H1 (cell line): Measurements from ENCODE around the gene ZCWPW2. TPM values are rescaled to one million over a fixed set of nuclear protein-coding genes. Genes with fewer than 3 reads are reported as not detected.

Experiments used
- CTCF ChIA-PET: fragments of 300-600 bp; sonication (Branson Sonifier 250); formaldehyde crosslinking; loops from one replicate; lab custom pipeline; 2021; ENCODE audit not compliant: partially characterized antibody; lab: Charles Lee
- POLR2A ChIA-PET: fragments of 300-600 bp; sonication (Branson Sonifier 250); formaldehyde crosslinking; loops from one replicate; lab custom pipeline; 2021; ENCODE audit warnings: inconsistent platforms; ENCODE audit not compliant: partially characterized antibody; lab: Charles Lee
- DNase-seq, 2 experiments: peaks; one replicate each; pipeline versions ENCODE4 v3.0.0 to v3.0.0-alpha.2; 2010 to 2022; ENCODE audit warnings: low spot score in 2 of 2, low read depth in 1 of 2, mixed read lengths in 1 of 2
- FAIRE-seq: peaks from 2 replicates; lab custom pipeline; 2011; peaks lifted over from hg19 to GRCh38; lab: Jason Lieb, UNC
- H2AFZ ChIP-seq: 2 replicates; pipeline ENCODE4 v1.8.1; 2012; ENCODE audit warnings: low read length, inconsistent platforms
- H2AK5ac ChIP-seq: 2 replicates; pipeline ENCODE4 v1.6.1; 2013; ENCODE audit warnings: low read depth, low read length
- H2BK120ac ChIP-seq: replicated peaks from 2 replicates; pipeline ENCODE3; 2013; ENCODE audit warnings: low read depth, low read length, inconsistent platforms
- H2BK12ac ChIP-seq: 2 replicates; pipeline ENCODE4 v1.6.1; 2013; ENCODE audit warnings: low read depth, low read length
- H2BK15ac ChIP-seq: 2 replicates; pipeline ENCODE4 v1.6.1; 2013; ENCODE audit warnings: low read length
- H2BK20ac ChIP-seq: 2 replicates; pipeline ENCODE4 v1.6.1; 2013; ENCODE audit warnings: low read length
- H2BK5ac ChIP-seq: 2 replicates; pipeline ENCODE4 v1.6.1; 2013; ENCODE audit warnings: low read depth, low read length
- H3K14ac ChIP-seq: 2 replicates; pipeline ENCODE4 v1.6.1; 2013; ENCODE audit warnings: inconsistent platforms; ENCODE audit not compliant: insufficient read length
- H3K18ac ChIP-seq: 2 replicates; pipeline ENCODE4 v1.6.1; 2013; ENCODE audit warnings: low read length; ENCODE audit errors: extremely low read depth
- H3K23ac ChIP-seq: 2 replicates; pipeline ENCODE4 v1.6.1; 2013; ENCODE audit warnings: inconsistent platforms; ENCODE audit not compliant: insufficient read length
- H3K23me2 ChIP-seq: 2 replicates; pipeline ENCODE4 v1.6.1; 2013; ENCODE audit warnings: low read depth, low read length
- H3K27ac ChIP-seq: 2 replicates; pipeline ENCODE4 v1.6.1; 2011; ENCODE audit warnings: low read depth, low read length, inconsistent platforms
- H3K27me3 ChIP-seq, 4 experiments: replicated peaks in 1 of 4; 1 replicate in 1 of 4; 2 replicates in 3 of 4; pipeline versions ENCODE4 v1.6.1 to v1.8.1; 2011 to 2013; ENCODE audit warnings: low read length in 3 of 4, mild to moderate bottlenecking in 3 of 4, inconsistent platforms in 2 of 4, mixed read lengths in 2 of 4, moderate library complexity in 1 of 4; ENCODE audit not compliant: control insufficient read depth in 3 of 4, insufficient read depth in 3 of 4; ENCODE audit errors: extremely low read depth in 1 of 4
- H3K36me3 ChIP-seq, 4 experiments: 2 replicates each; pipeline versions ENCODE4 v1.6.1 to v1.8.1; 2011 to 2013; ENCODE audit warnings: mild to moderate bottlenecking in 4 of 4, low read length in 3 of 4, moderate library complexity in 2 of 4, control low read depth in 1 of 4, inconsistent platforms in 1 of 4; ENCODE audit not compliant: insufficient read depth in 4 of 4, control insufficient read depth in 2 of 4
- H3K4ac ChIP-seq: replicated peaks from 2 replicates; pipeline ENCODE3; 2013; ENCODE audit warnings: low read length, low read depth, mixed read lengths, inconsistent platforms; ENCODE audit not compliant: insufficient read length
- H3K4me1 ChIP-seq, 4 experiments: replicated peaks in 1 of 4; 1 replicate in 1 of 4; 2 replicates in 3 of 4; pipeline versions ENCODE4 v1.6.1 to v1.8.1; 2011 to 2013; ENCODE audit warnings: low read length in 3 of 4, inconsistent platforms in 2 of 4, mixed read lengths in 1 of 4; ENCODE audit not compliant: insufficient read depth in 4 of 4, control insufficient read depth in 3 of 4
- H3K4me2 ChIP-seq, 2 experiments: 2 replicates each; pipeline versions ENCODE4 v1.6.1 to v1.8.1; 2011 to 2013; ENCODE audit warnings: low read depth in 2 of 2, low read length in 2 of 2, control low read depth in 1 of 2, inconsistent platforms in 1 of 2, mild to moderate bottlenecking in 1 of 2; ENCODE audit not compliant: insufficient read depth in 1 of 2
- H3K4me3 ChIP-seq, 4 experiments: fragments of 200-600, 300-600 bp in 1 of 4; sonication (generic), shearing (Covaris generic), sonication (Bioruptor Twin) in 1 of 4; 2 replicates each; pipeline versions ENCODE4 v1.5.1 to v1.8.1; 2011 to 2016; ENCODE audit warnings: low read length in 4 of 4, low read depth in 3 of 4, control low read depth in 2 of 4, inconsistent platforms in 2 of 4, mild to moderate bottlenecking in 2 of 4, mixed read lengths in 1 of 4, moderate library complexity in 1 of 4; ENCODE audit not compliant: insufficient read depth in 2 of 4; ENCODE audit errors: extremely low read depth in 1 of 4
- H3K56ac ChIP-seq: replicated peaks from 2 replicates; pipeline ENCODE3; 2013; ENCODE audit warnings: low read depth, mild to moderate bottlenecking, mixed read lengths, low read length, inconsistent platforms; ENCODE audit not compliant: insufficient read length
- H3K79me1 ChIP-seq: 2 replicates; pipeline ENCODE4 v1.6.1; 2013; ENCODE audit warnings: low read depth, low read length, control low read depth
- H3K79me2 ChIP-seq, 2 experiments: 2 replicates each; pipeline versions ENCODE4 v1.6.1 to v1.8.1; 2012 to 2013; ENCODE audit warnings: low read length in 2 of 2, mild to moderate bottlenecking in 2 of 2, inconsistent platforms in 1 of 2; ENCODE audit not compliant: insufficient read depth in 2 of 2, control insufficient read depth in 1 of 2
- H3K9ac ChIP-seq, 4 experiments: replicated peaks in 1 of 4; 1 replicate in 1 of 4; 2 replicates in 3 of 4; pipeline versions ENCODE4 v1.6.1 to v1.8.1; 2011 to 2013; ENCODE audit warnings: low read depth in 3 of 4, low read length in 3 of 4, control low read depth in 2 of 4, mild to moderate bottlenecking in 2 of 4, moderate library complexity in 2 of 4, inconsistent platforms in 1 of 4; ENCODE audit errors: extremely low read depth in 1 of 4
- H3K9me3 ChIP-seq, 2 experiments: 2 replicates each; pipeline versions ENCODE4 v1.6.1 to v1.8.1; 2012 to 2013; ENCODE audit warnings: mild to moderate bottlenecking in 2 of 2, moderate library complexity in 2 of 2, control low read depth in 1 of 2, inconsistent platforms in 1 of 2, low read depth in 1 of 2, low read length in 1 of 2, mixed read lengths in 1 of 2; ENCODE audit not compliant: insufficient read depth in 2 of 2
- H4K20me1 ChIP-seq, 2 experiments: replicated peaks in 1 of 2; 2 replicates each; pipeline versions ENCODE3 to v1.8.1; 2011 to 2013; ENCODE audit warnings: inconsistent platforms in 2 of 2, low read length in 2 of 2, mild to moderate bottlenecking in 1 of 2; ENCODE audit not compliant: insufficient read depth in 2 of 2, control insufficient read depth in 1 of 2
- H4K5ac ChIP-seq: 2 replicates; pipeline ENCODE4 v1.6.1; 2013; ENCODE audit warnings: low read length, low read depth, mixed read lengths, inconsistent platforms; ENCODE audit not compliant: insufficient read length
- H4K8ac ChIP-seq: 2 replicates; pipeline ENCODE4 v1.8.0; 2013; ENCODE audit warnings: mild to moderate bottlenecking, moderate library complexity, low read length, inconsistent platforms; ENCODE audit not compliant: insufficient read depth; ENCODE audit errors: extremely low read depth
- H4K91ac ChIP-seq: replicated peaks from 2 replicates; pipeline ENCODE3; 2013; ENCODE audit warnings: low read length, mixed read lengths, inconsistent platforms; ENCODE audit not compliant: insufficient read length
- CBX8 ChIP-seq: fragments of 300-800, 300-1000 bp; sonication (generic); IDR thresholded peaks from 2 replicates; pipeline ENCODE4 v1.7.1; 2016; ENCODE audit warnings: low read depth, low read length, borderline replicate concordance
- MAFK ChIP-seq: IDR thresholded peaks from 2 replicates; pipeline ENCODE4 v1.6.1; 2012; ENCODE audit warnings: low read depth, mild to moderate bottlenecking, improper control_type of control experiment, low read length
- WGBS, 2 experiments: shearing (Covaris generic) in 1 of 2; methylation state at CpG; one replicate each; pipeline versions ENCODE4 v1.1.6 to v1.1.7; 2013 to 2015; ENCODE audit warnings: low lambda C conversion rate in 2 of 2, mixed read lengths in 2 of 2, inconsistent platforms in 1 of 2, low coverage in 1 of 2, missing lambda C conversion rate in 1 of 2; ENCODE audit not compliant: insufficient replicate concordance in 2 of 2, insufficient coverage in 1 of 2, insufficient read length in 1 of 2; ENCODE audit errors: extremely low coverage in 1 of 2, missing lambda C conversion rate in 1 of 2; 5-methylcytosine and 5-hydroxymethylcytosine counted together
- polyA plus RNA-seq, 7 experiments: library from polyadenylated mRNA; depleted of rRNA in 3 of 7; stranded (reverse) in 5 of 7; unstranded in 2 of 7; fragments of >200 nt in 5 of 7; fragments of 200-250 nt in 2 of 7; gene quantifications; 1 replicate in 5 of 7; 2 replicates in 1 of 7; 4 replicates in 1 of 7; pipeline versions ENCODE4 v1.2.1 to v1.2.3, GENCODE V29; 2011 to 2013; ENCODE audit warnings: missing spikeins in 2 of 7, mixed read lengths in 2 of 7
- total RNA-seq: library from RNA; stranded (reverse); fragmentation: NEBNext Ultra II Directional; extraction: Animal tissue kit (Norgen Biotek cat#: 25700); gene quantifications from 2 replicates; pipeline ENCODE4 v1.2.1, GENCODE V29; 2021

Gene ZCWPW2
- total and polyA plus RNA-seq, 2 of the 8 experiments (the other 6 are each of a cell fraction or from before 2014, with no cell fraction given), result 0.11 to 0.39 TPM

GRCh38 chr3:28299705-28300104 lies 48.8 kb upstream of the ZCWPW2 start:
- H2BK12ac ChIP-seq, result no peak overlapping the region
- no peak overlapping the region for H2BK5ac ChIP-seq
- no peak overlapping the region for H4K8ac ChIP-seq
- no peak overlapping the region for H3K9ac ChIP-seq
- no peak overlapping the region for H3K56ac ChIP-seq
- no peaks in the 10 kb centered on the region for H4K20me1 ChIP-seq
- no peaks in the 10 kb centered on the region for H3K27me3 ChIP-seq
- no peaks in the 10 kb centered on the region for H3K36me3 ChIP-seq
- no peak overlapping the region for H4K5ac ChIP-seq
- no peaks in the 10 kb centered on the region for H3K23me2 ChIP-seq
- no peaks in the 10 kb centered on the region for H3K79me1 ChIP-seq
- no peak for DNase-seq
- H3K4me3 ChIP-seq, result no peak overlapping the region
- no peak overlapping the region for H2BK15ac ChIP-seq
- FAIRE-seq, result no peak
- H3K4me2 ChIP-seq, result no peak overlapping the region
- CTCF ChIA-PET, result no interaction called here
- no peak overlapping the region for H3K14ac ChIP-seq
- WGBS, 2 experiments, result 95% methylated on average over 1 of the region's 1 CpG; no CpG with 5 or more reads in 1 of the 2 experiments
- no peak overlapping the region for H3K23ac ChIP-seq
- no peaks in the 10 kb centered on the region for H3K4me1 ChIP-seq
- H2BK120ac ChIP-seq, result no peak overlapping the region
- no peak overlapping the region for H4K91ac ChIP-seq
- no peak overlapping the region for H3K4ac ChIP-seq
- no peaks in the 10 kb centered on the region for H3K79me2 ChIP-seq
- H2BK20ac ChIP-seq, result no peak overlapping the region
- H3K9me3 ChIP-seq, result no peaks in the 10 kb centered on the region
- H2AFZ ChIP-seq, result no peak overlapping the region
- TF ChIP-seq CBX8, result no peak
- no peak for TF ChIP-seq MAFK
- TF ChIP-seq, all 59 proteins: peak for 0
- no peak overlapping the region for H2AK5ac ChIP-seq
- H3K18ac ChIP-seq, result no peak overlapping the region
- no peak overlapping the region for H3K27ac ChIP-seq
- POLR2A ChIA-PET, result no interaction called here
